Upper lobe of left lung (tissue), 4 donors: Measurements from ENCODE around the gene OLA1.

Experiments
- POLR2A ChIP-seq, 4 donors: fragments of 450-650 bp; IDR thresholded peaks; one replicate each; pipeline ENCODE4 v1.5.1; 2016 to 2017; ENCODE audit warnings: antibody characterized with exemption in 4 of 4, mild to moderate bottlenecking in 2 of 4
- POLR2AphosphoS5 ChIP-seq, 2 donors: sonication (generic); formaldehyde crosslinking; IDR thresholded peaks; one replicate each; pipeline ENCODE4 v1.5.1; 2017; ENCODE audit warnings: antibody characterized with exemption in 2 of 2

GRCh38 chr2:174076040-174076439 lies 172.3 kb downstream of the OLA1 start:
- no peak for TF ChIP-seq POLR2A (IDR thresholded peaks at IDR 0.05)
- no peak for TF ChIP-seq POLR2AphosphoS5 (IDR thresholded peaks at IDR 0.05)
